ENCODE results near the gene FOXA2.

DNA sequence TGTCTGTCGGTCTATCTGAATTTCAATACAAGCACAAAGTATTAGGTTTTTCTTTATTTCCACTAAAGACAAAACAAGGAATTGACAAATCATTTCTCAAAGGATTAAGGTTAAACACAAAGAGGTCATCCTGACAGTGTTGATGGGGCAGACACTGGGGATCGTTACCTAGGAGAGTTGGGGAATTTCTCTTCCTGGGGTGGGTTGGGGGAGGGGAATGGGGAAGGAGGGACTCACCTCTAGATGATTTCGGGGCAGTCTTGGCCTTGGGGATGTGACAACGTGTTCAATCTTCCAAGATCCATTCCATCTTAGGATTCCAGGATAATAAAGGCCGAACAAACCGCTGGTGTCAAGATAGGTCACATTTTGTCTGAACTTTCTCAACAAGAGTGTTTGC lies 35.4 kb upstream of the FOXA2 start:
- TF ChIP-seq CTCF (IDR thresholded peaks at IDR 0.05) (no peak), POLR2A (IDR thresholded peaks at IDR 0.05) (no peak)

Measured in Peyer's patch (tissue), 4 donors.